ENCODE measurements around the gene PDE5A.

The PDE5A gene

DNA sequence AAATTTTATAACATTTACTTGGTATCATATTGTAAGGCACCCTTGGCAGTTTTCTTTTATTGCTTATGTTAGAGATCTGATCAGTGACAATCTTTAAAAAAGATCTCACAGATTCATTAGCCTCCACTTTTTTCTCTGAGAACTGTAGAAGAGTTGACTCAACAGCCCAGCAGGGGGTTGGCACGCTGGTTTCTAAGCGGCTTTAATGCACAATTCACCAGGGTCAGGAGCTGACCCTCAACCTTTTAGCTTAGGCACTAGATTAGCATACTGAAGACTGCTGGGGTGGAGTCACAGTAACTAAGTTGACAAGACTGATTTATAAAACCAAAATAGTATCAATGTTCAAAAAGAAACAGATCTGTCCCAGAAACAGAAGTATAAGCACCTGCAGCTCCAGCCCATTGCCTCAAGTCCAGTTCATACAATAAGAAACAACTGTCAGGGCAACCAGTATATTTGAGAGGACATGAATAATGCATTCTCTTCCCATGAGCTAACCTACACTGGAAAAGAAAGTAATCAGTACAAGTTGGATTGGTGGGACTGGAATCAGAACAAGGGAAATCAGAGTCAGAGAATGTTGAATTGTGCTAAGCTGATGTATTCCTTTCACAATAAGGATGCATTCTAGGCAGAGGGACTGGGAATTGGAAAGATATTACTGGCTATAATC lies 77.6 kb downstream of the PDE5A start (continued):
- TF ChIP-seq MZF1 (tag by site-specific recombination; IDR thresholded peaks at IDR 0.05; ENCODE audit: borderline replicate concordance) (no peak), GFI1B (tag by site-specific recombination; IDR thresholded peaks at IDR 0.05) (0 out of 2 replicates have a peak, but pooled peaks have one; percentile 24), ZBTB17 (tag by site-specific recombination; IDR thresholded peaks at IDR 0.05) (0 out of 2 replicates have a peak, but pooled peaks have one; percentile 21), ZFP3 (tag by site-specific recombination; IDR thresholded peaks at IDR 0.05; ENCODE audit: low read depth) (no peak), PRDM1 (tag by site-specific recombination; IDR thresholded peaks at IDR 0.05) (peak; percentile 28; the same call in 1 of the 2 replicates)
- TF ChIP-seq, protein P1, sequence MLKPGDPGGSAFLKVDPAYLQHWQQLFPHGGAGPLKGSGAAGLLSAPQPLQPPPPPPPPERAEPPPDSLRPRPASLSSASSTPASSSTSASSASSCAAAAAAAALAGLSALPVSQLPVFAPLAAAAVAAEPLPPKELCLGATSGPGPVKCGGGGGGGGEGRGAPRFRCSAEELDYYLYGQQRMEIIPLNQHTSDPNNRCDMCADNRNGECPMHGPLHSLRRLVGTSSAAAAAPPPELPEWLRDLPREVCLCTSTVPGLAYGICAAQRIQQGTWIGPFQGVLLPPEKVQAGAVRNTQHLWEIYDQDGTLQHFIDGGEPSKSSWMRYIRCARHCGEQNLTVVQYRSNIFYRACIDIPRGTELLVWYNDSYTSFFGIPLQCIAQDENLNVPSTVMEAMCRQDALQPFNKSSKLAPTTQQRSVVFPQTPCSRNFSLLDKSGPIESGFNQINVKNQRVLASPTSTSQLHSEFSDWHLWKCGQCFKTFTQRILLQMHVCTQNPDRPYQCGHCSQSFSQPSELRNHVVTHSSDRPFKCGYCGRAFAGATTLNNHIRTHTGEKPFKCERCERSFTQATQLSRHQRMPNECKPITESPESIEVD (tag by site-specific recombination; IDR thresholded peaks at IDR 0.05), result peak; percentile 48; the same call in 1 of the 2 replicates
- TF ChIP-seq, protein P2, sequence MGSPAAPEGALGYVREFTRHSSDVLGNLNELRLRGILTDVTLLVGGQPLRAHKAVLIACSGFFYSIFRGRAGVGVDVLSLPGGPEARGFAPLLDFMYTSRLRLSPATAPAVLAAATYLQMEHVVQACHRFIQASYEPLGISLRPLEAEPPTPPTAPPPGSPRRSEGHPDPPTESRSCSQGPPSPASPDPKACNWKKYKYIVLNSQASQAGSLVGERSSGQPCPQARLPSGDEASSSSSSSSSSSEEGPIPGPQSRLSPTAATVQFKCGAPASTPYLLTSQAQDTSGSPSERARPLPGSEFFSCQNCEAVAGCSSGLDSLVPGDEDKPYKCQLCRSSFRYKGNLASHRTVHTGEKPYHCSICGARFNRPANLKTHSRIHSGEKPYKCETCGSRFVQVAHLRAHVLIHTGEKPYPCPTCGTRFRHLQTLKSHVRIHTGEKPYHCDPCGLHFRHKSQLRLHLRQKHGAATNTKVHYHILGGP (tag by site-specific recombination; IDR thresholded peaks at IDR 0.05), result no peak

DNA sequence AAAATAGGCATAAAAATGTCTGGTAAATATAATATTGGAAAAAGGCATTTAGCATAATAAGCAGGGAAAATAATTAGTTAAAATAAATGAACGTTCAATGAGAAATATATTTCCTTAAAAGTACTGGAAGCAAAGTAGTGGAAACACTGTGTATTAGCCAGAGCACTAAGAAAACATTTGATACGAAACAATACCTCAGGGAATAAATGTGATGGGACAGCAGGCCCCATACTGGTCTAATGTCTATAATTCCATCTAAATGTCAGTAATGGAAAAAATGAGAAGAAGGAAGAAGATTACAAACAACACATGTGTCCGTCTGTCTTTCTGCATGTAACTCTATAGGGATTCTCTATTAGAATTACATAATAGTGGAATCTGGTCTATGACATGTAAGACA lies 79.0 kb downstream of the PDE5A start:
- ChIA-PET POLR2A (no interaction called here), CTCF (no interaction called here)
- Histone ChIP-seq H3K4me3 (ENCODE audit: low read depth, low read length) (no peak overlapping the region), H3K9me3 (ENCODE audit: control insufficient read depth, insufficient read depth, low read depth, low read length) (no peaks in the 10 kb centered on the region), H3K36me3 (ENCODE audit: control insufficient read depth in 2 of 2, insufficient read depth in 1 of 2, low read length in 2 of 2) (no peaks in the 10 kb centered on the region), H3K4me1 (ENCODE audit: control insufficient read depth, insufficient read depth, low read length) (no peaks in the 10 kb centered on the region), H3K27ac (ENCODE audit: extremely low read depth, low read depth, low read length) (no peak overlapping the region)
- TF ChIP-seq GLIS1 (tag by site-specific recombination; IDR thresholded peaks at IDR 0.05), result no peak
- TF ChIP-seq ZNF184 (tag by site-specific recombination; IDR thresholded peaks at IDR 0.05), result no peak
- TF ChIP-seq ZBTB1 (tag by site-specific recombination; IDR thresholded peaks at IDR 0.05), result no peak
- TF ChIP-seq KLF9 (tag by site-specific recombination; IDR thresholded peaks at IDR 0.05; ENCODE audit: low read depth), result no peak
- TF ChIP-seq, protein P3, sequence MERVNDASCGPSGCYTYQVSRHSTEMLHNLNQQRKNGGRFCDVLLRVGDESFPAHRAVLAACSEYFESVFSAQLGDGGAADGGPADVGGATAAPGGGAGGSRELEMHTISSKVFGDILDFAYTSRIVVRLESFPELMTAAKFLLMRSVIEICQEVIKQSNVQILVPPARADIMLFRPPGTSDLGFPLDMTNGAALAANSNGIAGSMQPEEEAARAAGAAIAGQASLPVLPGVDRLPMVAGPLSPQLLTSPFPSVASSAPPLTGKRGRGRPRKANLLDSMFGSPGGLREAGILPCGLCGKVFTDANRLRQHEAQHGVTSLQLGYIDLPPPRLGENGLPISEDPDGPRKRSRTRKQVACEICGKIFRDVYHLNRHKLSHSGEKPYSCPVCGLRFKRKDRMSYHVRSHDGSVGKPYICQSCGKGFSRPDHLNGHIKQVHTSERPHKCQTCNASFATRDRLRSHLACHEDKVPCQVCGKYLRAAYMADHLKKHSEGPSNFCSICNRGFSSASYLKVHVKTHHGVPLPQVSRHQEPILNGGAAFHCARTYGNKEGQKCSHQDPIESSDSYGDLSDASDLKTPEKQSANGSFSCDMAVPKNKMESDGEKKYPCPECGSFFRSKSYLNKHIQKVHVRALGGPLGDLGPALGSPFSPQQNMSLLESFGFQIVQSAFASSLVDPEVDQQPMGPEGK (tag by site-specific recombination; IDR thresholded peaks at IDR 0.05), result no peak
- no peak for TF ChIP-seq ZNF776 (tag by site-specific recombination; IDR thresholded peaks at IDR 0.05; ENCODE audit: borderline replicate concordance)
- no peak for TF ChIP-seq ZNF426 (tag by site-specific recombination; IDR thresholded peaks at IDR 0.05)
- no peak for TF ChIP-seq MZF1 (tag by site-specific recombination; IDR thresholded peaks at IDR 0.05; ENCODE audit: borderline replicate concordance)
- TF ChIP-seq, protein P4, sequence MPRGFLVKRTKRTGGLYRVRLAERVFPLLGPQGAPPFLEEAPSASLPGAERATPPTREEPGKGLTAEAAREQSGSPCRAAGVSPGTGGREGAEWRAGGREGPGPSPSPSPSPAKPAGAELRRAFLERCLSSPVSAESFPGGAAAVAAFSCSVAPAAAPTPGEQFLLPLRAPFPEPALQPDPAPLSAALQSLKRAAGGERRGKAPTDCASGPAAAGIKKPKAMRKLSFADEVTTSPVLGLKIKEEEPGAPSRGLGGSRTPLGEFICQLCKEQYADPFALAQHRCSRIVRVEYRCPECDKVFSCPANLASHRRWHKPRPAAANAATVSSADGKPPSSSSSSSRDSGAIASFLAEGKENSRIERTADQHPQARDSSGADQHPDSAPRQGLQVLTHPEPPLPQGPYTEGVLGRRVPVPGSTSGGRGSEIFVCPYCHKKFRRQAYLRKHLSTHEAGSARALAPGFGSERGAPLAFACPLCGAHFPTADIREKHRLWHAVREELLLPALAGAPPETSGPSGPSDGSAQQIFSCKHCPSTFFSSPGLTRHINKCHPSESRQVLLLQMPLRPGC (tag by site-specific recombination; IDR thresholded peaks at IDR 0.05), result no peak
- no peak for TF ChIP-seq ZNF274 (IDR thresholded peaks at IDR 0.05; ENCODE audit: low read length)
- no peak for TF ChIP-seq ZNF274 (tag by site-specific recombination; IDR thresholded peaks at IDR 0.05; ENCODE audit: borderline replicate concordance)
- TF ChIP-seq, protein P2 (tag by site-specific recombination; IDR thresholded peaks at IDR 0.05), result no peak
- no peak for TF ChIP-seq ZNF600 (tag by site-specific recombination; IDR thresholded peaks at IDR 0.05)
- TF ChIP-seq SP3 (tag by site-specific recombination; IDR thresholded peaks at IDR 0.05), result no peak
- no peak for TF ChIP-seq ZNF416 (tag by site-specific recombination; IDR thresholded peaks at IDR 0.05)
- TF ChIP-seq, protein P5, sequence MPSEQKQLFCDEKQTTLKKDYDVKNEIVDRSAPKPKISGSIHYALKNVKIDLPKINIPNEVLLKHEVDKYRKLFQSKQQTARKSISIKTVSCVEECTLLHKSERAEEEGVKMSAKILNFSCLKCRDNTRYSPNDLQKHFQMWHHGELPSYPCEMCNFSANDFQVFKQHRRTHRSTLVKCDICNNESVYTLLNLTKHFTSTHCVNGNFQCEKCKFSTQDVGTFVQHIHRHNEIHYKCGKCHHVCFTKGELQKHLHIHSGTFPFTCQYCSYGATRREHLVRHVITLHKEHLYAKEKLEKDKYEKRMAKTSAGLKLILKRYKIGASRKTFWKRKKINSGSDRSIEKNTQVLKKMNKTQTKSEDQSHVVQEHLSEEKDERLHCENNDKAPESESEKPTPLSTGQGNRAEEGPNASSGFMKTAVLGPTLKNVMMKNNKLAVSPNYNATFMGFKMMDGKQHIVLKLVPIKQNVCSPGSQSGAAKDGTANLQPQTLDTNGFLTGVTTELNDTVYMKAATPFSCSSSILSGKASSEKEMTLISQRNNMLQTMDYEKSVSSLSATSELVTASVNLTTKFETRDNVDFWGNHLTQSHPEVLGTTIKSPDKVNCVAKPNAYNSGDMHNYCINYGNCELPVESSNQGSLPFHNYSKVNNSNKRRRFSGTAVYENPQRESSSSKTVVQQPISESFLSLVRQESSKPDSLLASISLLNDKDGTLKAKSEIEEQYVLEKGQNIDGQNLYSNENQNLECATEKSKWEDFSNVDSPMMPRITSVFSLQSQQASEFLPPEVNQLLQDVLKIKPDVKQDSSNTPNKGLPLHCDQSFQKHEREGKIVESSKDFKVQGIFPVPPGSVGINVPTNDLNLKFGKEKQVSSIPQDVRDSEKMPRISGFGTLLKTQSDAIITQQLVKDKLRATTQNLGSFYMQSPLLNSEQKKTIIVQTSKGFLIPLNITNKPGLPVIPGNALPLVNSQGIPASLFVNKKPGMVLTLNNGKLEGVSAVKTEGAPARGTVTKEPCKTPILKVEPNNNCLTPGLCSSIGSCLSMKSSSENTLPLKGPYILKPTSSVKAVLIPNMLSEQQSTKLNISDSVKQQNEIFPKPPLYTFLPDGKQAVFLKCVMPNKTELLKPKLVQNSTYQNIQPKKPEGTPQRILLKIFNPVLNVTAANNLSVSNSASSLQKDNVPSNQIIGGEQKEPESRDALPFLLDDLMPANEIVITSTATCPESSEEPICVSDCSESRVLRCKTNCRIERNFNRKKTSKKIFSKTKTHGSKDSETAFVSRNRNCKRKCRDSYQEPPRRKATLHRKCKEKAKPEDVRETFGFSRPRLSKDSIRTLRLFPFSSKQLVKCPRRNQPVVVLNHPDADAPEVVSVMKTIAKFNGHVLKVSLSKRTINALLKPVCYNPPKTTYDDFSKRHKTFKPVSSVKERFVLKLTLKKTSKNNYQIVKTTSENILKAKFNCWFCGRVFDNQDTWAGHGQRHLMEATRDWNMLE (tag by site-specific recombination; conservative IDR thresholded peaks at IDR 0.05; ENCODE audit: low read depth), result no peak
- no peak for TF ChIP-seq KLF10 (tag by site-specific recombination; IDR thresholded peaks at IDR 0.05)

All from HEK293 (cell line).